NCI-H526 treated with DMSO at 0.1 percent for 48 hours (cell line): ENCODE measurements around the gene PIK3CG.
"Not testable (repeated sequence)": the region's sequence is repeated elsewhere in the genome, so short reads cannot be mapped to it uniquely, and the experiment has no call there.

Experiments used
- DNase-seq: peaks from one replicate; lab custom pipeline; 2025; lab: John Stamatoyannopoulos, UW

PIK3CG gene

DNA sequence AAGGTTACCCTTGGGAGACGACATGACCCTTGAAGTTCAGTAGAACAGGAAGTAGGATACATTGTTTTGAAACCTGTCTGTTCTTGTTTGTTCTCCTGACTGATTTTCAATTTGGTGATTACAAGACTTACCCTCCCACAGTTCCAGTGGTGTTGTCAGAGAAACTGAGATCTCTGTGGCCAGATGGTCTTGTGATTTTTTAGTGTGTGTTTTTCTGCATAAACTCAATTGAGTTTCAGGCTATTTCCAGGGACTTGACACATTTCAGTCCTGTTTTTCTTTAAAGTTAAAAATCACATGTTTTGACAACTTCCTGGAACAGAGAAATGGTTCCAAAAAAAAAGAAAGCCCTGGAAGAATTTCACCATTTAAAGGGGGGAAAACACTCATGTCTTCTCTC, 22.3 kb downstream of the PIK3CG start:
- DNase-seq, result no peak

DNA sequence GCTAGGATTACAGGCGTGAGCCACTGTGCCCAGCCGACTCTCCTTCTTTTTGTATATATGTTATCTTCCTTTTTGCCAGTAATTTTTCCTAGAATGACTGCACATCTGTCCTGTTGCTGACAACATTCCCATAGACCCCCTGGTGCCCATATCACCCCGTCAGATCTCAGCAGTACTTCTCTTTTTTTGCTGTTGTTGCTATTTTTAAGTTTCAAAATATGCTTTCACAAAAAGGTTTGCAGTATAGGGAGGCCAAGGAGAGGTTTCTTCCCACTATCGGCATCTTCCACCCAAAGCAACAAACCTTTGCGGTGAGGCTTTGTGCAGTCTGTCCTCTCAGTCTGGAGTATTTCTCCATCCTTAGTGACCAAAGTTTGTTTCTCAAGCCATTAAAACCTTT, 23.1 kb downstream of the PIK3CG start:
- DNase-seq, result no peak

DNA sequence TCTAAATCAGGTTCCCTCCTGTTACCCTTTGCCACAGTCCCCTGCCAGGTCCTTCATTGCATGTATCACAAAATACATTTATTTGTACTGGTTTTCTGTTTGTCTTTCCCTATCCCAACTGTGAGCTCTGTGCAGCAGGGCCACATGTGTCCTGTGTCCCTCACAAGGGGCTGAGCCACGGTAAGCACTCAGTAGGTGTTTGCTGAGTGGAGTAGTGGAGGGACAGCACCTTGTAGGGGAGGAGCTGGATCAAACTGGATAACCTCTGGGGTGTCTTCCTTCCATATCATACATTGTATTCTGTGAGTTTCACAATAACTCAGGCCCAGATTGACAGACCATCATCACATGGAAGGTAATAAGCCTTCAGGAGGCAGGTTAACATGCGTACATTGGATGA, 25.9 kb downstream of the PIK3CG start:
- DNase-seq, result no peak

DNA sequence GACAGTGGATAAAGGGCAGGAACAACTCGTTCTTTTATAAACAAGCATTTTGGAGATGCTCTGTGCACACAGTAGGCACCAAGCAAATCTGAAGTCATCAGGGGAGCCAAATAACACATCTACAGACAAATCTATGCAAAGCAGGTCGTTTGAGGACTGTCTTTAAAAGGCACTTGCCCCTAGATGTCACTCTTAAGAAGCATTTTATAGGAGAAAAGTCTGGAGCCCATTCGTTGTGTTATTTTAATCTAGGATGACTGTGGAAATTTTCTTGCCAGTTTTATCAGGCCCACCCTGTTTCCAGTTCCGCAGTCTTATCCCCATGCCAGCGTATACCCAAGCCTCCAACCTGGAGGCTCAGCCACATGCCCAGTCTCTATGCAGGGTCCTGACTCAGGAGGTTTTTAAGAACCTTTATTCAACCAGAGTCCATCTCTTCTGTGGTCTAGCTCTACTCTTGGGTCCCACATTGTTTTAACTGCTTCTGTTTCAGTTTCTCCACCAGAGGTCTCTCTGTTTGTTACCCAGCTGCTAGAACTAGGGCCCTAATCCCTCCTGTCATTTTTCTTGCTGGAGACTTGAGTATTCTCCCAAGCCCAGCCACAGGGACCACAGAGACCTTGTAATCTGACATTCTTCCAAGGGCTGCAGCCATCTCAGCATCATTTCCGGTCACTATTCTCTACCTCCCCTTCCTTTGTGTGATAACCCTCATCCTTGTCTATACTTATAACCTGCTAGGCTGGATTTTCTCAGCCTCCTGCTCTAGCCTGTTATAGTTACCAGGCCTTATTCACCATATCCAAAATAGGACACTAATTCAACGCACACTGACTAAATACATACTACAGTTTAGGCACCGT, 26.7 kb downstream of the PIK3CG start:
- peak; percentile 48 for DNase-seq

DNA sequence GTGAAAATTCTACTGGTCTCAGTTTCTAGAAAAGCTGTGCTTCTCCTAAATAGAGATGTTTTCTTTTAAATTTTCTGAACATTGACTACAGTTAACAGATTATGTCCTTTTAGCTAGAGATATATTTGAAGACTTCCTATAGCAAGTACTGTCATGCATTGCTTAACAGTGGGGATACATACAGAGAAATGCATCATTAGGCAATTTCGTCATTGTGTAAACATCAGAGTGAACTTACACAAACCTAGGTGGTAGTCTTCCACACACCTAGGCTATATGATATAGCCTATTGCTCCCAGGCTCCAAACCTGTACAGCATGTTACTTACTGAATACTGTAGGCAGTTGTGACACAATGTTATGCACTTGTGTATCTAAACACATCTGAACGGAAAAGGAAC, 28.5 kb downstream of the PIK3CG start:
- DNase-seq, result no peak

DNA sequence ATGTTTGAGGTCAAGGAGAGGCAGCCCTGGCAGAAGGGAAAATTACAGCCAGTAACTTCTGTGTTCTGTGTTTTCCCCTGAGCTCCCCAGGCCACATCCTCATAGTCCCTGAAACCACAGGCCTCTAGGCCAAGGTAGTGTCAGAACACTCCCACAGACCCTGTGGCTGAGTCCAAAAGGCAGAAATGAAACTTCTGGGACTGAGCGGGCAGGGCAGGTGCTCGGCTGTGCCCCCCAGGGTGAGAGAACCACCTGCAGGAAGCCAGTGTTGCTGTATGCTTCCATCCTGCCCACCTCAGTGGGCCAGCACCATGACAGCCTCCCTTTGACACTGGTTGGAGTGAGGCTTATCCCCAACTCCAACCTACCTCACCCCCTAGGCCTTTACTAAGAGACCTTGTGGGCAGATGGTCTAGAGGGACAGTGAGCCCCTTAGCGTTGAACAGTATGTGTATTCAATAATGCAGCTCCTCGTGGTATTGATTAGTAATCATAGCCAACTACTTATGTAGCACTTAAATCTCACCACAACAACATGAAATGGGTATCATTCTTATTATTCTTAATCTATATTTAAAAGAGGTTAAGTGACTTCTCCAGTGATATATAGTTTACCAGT, 30.3 kb downstream of the PIK3CG start:
- DNase-seq, result no peak

DNA sequence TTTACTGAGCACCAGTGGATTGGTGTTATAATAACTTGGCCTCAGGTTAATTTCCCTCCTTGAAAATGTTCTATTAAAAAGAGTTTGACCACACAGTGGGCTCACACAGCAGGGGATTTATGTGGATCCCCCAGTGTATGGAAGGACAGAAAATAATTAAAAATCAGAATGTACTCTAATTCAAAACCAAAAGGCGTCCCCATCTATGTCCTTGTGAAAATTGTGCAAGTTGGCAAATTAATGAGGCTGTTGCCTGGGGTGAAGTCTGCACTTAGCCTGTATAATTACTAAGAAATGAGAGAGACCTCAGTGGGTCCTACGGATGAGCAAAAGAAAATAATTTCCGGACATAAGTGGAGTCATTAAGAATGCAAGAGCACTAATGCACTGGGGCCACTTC, 31.1 kb downstream of the PIK3CG start:
- no peak for DNase-seq

DNA sequence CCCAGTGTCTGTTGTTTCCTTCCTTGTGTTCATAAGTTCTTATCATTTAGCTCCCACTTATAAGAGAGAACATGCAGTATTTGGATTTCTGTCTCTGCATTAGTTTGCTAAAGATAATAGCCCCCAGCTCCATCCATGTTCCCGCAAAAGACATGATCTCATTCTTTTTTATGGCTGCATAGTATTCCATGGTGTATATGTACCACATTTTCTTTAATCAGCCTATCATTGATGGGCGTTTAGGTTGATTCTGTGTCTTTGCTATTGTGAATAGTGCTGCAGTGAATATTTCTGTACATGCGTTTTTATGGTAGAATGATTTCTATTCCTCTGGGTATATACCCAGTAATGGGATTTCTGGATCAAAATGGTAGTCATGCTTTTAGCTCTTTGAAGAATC, 32.5 kb downstream of the PIK3CG start:
- DNase-seq, result not testable (repeated sequence)

DNA sequence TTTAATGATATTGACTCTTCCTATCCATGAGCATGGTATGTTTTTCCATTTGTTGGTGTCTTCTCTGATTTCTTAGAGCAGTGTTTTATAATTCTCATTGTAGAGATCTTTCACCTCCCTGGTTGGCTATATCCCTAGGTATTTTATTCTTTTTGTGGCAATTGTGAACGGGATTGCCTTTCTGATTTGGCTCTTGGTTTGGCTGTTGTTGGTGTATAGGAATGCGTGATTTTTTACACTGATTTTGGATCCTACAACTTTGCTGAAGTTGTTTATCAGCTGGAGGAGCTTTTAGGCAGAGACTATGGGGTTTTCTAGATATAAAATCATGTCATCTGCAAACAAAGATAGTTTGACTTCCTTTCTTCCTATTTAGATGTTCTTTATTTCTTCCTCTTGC, 33.9 kb downstream of the PIK3CG start:
- not testable (repeated sequence) for DNase-seq

DNA sequence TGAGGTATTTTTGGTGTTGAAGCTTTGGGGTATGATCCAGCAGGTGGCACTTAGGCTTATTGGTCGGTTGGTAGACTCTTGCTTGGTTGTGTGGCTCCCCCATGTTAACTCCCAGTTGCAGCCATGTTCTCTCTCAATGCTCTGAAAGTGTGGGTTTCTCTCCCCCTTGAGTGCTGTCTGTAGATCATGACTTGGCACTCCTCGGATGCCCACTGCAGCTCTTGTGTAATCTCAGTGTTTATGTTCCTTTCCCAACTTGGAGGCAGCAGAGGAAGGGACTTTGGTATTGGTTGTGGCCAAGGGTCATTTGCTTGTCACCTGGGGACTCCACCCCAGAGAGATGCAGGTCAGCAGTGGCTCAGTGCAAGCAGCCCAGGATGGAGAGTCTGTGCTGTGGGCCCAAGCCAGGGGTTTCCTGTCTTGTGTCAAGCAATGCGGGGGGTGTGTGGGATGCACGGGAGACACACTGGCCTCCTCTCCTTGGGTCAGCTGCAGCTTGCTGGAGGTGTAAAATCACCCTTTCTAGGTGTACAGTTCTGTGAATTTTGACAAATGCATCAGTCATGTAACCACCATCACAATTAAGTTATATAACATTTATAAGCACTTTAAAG, 36.9 kb downstream of the PIK3CG start:
- no peak for DNase-seq

DNA sequence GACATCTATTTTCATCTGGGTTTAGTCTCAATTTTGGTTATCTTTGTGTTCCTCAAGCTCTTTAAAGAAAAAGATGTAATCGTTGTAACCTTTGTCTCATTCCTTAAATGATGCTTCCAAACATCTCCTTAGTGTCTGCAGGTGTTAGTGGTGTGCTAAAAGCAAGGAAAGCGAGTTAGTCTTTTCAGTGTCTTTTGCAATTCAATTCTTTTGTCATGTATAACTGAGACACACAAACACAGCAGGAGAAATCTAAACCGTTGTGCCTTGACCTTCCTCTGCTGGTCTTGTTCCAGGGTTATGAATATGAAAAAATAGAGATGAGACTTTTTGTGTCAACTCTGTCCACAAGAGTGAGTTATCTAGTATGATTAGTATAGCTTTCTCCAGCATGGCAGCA, 40.7 kb downstream of the PIK3CG start:
- DNase-seq, result no peak

DNA sequence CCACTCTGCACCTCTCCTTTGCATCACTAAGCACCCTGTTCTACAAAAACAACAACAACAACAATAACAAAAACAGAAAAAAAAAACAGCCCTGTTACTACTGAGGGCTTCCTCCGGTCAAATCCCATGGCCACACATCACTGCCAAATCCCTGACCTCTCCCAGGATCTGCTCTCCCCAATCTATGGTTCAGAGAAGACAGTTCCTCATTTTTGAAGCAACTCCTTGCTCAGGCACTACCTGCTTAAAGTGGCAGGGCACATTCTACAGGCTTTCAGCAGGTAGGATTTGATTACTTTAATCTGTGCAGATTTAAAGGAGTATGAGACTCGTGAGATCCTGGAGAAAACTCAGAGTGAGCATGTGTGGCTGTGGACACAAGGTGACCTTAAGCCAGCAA, 46.9 kb downstream of the PIK3CG start:
- DNase-seq, result no peak

DNA sequence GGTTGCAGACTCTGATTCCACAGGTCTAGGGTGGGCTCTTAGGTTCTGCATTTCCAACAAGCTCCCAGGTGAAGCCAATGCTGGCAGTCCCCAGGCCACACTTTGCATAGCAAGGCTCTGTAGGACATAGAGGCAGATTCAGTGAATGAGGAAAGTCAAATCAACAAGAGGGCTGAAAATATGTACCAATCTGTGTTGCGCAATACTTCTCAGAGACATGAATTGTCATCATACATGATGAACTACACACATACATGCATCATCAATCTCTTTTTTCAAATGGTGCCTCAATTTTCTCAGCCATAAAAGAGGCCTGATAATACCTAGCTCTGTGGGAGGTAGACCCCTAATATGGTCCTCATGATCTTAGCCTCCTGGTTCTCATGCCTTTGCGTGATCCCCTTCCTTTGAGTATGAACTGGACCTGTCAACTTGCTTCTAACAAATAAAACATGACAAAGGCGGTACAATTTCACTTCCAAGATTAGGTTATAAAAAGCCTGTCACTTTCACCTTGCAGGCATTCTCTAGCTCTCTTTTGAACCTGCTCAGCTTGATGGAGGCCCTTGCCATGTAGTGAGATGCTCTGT, 49.0 kb downstream of the PIK3CG start:
- no peak for DNase-seq

DNA sequence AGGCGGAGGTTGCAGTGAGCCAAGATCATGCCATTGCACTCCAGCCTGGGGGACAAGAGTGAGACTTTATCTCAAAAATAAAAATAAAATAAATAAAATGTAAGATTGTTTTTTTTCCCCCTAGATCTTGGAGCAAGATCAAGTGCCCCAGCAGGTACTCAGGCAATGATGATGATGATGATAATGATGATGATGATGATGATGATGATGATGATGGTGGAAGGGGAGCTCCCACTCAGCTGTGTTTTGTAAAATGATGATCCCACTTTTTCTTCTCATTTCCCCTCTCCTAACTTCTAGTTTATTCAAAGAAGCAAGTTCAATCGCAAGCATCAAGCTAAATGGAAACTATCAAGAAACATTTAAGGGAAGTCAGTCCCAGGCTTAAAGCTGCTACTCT, 50.3 kb downstream of the PIK3CG start:
- no peak for DNase-seq

DNA sequence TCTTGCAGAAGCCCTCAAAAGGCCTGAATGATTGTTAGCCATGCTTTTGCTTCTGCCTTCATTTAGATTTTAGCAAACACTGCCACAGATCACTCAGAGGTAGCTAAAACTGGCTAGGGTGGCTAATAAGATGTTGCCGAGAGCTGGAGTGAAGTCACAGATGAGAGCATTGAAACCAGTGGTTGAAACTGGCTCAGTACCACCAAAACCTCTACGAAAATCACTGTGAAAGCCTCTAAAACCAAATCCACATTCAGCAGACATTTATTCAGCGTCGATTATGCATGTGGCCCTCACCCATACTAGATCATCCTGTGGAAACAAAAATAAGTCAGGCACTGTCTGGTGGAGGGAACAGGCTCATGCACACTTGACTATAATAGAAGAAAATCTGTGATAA, 50.8 kb downstream of the PIK3CG start:
- DNase-seq, result no peak

DNA sequence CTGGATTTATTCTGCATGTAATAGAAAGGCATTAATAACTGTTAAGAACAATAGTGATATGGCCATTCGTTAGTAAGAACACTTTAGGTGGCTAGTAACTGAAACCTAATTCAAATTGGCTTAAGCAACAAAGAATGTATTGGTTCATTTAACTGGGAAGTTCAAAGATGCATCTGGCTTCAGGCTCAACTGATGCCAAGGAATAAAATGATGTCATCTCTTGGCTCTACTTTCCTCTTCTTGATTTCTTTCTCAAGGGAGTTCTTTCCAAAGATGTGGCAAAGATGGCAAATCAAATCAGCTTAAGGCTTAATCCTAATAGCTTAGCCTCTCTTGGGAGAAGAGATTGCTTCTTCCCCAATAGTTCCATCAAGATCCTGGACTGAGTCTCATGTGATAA, 51.6 kb downstream of the PIK3CG start:
- no peak for DNase-seq

DNA sequence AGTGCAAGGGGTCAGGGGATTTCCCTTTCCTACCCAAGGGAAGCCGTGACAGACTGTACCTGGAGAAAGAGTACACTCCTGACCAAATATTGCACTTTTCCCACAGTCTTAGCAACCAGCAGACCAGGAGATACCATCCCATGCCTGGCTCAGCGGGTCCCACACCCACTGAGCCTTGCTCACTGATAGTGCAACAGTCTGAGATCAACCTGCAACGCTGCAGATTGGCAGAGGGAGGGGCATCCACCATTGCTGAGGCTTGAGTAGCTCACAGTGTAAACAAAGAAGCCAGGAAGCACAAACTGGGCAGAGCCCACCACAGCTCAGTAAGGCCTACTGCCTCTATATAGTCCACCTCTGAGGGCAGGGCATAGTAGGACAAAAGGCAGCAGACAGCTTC, 53.9 kb downstream of the PIK3CG start:
- DNase-seq, result no peak

DNA sequence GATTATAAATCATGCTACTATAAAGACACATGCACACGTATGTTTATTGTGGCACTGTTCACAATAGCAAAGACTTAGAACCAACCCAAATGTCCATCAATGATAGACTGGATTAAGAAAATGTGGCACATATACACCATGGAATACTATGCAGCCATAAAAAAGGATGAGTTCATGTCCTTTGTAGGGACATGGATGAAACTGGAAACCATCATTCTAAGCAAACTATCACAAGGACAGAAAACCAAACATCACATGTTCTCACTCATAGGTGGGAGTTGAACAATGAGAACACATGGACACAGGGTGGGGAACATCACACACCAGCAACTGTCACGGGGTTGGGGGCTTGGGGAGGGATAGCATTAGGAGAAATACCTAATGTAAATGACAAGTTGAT, 59.4 kb downstream of the PIK3CG start:
- not testable (repeated sequence) for DNase-seq

DNA sequence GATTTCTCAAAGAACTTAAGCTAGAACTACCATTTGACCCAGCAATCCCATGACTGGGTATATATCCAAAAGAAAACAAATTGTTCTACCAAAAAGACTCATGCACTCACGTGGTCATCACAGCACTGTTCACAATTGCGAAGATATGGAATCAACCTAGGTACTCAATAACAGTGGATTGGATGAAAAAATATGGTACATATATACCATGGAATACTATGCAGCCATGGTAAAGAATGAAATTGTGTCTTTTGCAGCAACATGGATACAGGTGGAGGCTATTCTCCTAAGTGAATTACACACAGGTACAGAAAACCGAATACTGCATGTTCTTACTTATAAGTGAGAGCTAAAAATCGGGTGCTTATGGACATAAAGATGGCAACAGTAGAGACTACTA, 61.8 kb downstream of the PIK3CG start:
- no peak for DNase-seq

DNA sequence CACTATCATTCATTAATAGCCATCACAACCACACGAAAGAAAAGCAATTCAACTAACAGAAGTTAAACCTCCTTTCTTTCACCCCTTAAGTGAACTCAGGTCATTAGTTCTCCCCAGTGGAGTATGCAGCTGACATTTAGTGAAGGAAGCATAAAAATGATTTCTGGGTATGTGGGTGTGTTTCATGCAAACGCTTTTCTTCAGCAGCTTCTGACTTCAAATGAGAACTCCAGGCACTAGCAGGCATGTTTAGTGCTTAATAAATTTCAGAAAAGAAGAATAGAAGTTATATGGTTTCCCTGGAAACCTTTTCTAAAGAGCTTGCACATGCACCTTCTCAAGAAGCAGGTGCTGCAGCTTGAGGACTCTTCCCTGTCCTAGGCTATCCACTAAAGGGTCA, 62.5 kb downstream of the PIK3CG start:
- DNase-seq, result no peak

DNA sequence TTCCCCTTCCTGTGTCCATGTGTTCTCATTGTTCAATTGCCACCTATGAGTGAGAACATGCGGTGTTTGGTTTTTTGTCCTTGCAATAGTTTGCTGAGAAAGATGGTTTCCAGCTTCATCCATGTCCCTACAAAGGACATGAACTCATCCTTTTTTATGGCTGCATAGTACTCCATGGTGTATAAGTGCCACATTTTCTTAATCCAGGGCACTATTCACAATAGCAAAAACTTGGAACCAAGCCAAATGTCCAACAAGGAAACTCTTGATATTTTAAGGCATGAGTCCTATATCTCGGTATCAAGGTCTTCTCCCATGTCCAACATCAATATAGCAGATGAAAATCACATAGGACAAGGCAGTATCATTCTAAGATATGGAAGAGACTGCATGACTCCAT, 64.5 kb downstream of the PIK3CG start:
- DNase-seq, result not testable (repeated sequence)

DNA sequence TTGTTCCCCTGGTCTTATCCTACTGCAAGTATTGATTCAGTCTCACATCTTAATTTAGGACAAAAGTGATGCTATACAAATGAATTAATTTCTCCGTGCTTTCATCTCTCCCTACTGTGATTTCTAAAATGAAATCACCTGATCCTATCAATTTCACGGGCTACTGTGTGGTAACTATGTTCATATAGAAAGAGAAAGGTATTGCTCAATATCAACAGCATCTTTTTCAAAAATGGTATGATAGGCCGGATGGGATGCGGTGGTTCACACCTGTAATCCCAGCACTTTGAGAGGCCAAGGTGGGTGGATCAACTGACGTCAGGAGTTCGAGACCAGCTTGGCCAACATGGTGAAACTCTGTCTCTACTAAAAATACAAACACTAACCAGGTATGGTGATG, 71.2 kb downstream of the PIK3CG start:
- DNase-seq, result no peak

DNA sequence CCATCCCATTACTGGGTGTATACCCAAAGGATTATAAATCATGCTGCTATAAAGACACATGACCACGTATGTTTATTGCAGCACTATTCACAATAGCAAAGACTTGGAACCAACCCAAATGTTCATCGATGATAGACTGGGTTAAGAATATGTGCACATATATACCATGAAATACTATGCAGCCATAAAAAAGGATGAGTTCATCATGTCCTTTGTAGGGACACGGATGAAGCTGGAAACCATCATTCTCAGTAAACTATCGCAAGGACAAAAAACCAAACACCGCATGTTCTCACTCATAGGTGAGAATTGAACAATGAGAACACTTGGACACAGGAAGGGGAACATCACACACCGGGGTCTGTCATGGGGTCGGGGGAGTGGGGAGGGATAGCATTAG, 73.0 kb downstream of the PIK3CG start:
- DNase-seq, result not testable (repeated sequence)
